Stimulated activated CD8-positive, alpha-beta memory T cell treated with anti-CD3 and anti-CD28 coated beads, Interleukin-7, amount 100 ng/mL, for 48 hours (primary cell): ENCODE data around the gene PIEZO1.
"Not testable (repeated sequence)": the region's sequence is repeated elsewhere in the genome, so short reads cannot be mapped to it uniquely, and the experiment has no call there.

Experiments used
- DNase-seq, 2 donors: peaks; one replicate each; pipeline ENCODE4 v3.0.0-alpha.2; 2020; ENCODE audit warnings: low read depth in 1 of 2; ENCODE audit errors: extremely low read depth in 1 of 2

Gene PIEZO1

GRCh38 chr16:88785106-88785924 is at the start of gene PIEZO1:
Gene PIEZO1, minus strand, starts transcription at chr16:88785220. Its CDS starts 256 bp downstream, at chr16:88784964.
- DNase-seq: no peak

- DNase-seq: no peak
Observed at GRCh38 chr16:88834670-88835069, 49.6 kb upstream of the PIEZO1 start.

- no peak for DNase-seq
Observed at GRCh38 chr16:88833086-88833485, 48.1 kb upstream of the PIEZO1 start.

- no peak for DNase-seq
Observed at GRCh38 chr16:88831838-88832237, 46.8 kb upstream of the PIEZO1 start.

GRCh38 chr16:88830783-88831182 is 45.8 kb upstream of the PIEZO1 start:
- no peak for DNase-seq

GRCh38 chr16:88830258-88830657 is 45.2 kb upstream of the PIEZO1 start:
- DNase-seq: no peak

GRCh38 chr16:88828711-88829110 is 43.7 kb upstream of the PIEZO1 start:
- DNase-seq: no peak

GRCh38 chr16:88827727-88828126 is 42.7 kb upstream of the PIEZO1 start:
- DNase-seq: no peak

GRCh38 chr16:88826070-88826840 is 41.2 kb upstream of the PIEZO1 start:
- DNase-seq: no peak

- no peak for DNase-seq
Observed at GRCh38 chr16:88825146-88825545, 40.1 kb upstream of the PIEZO1 start.

GRCh38 chr16:88824256-88825077 is 39.4 kb upstream of the PIEZO1 start:
- DNase-seq: no peak

GRCh38 chr16:88823646-88824045 is 38.6 kb upstream of the PIEZO1 start:
- not testable (repeated sequence) for DNase-seq

- no peak for DNase-seq
Observed at GRCh38 chr16:88822281-88823040, 37.4 kb upstream of the PIEZO1 start.

- DNase-seq: no peak
Observed at GRCh38 chr16:88821168-88821850, 36.3 kb upstream of the PIEZO1 start.

- DNase-seq: no peak
Observed at GRCh38 chr16:88820385-88821025, 35.5 kb upstream of the PIEZO1 start.

GRCh38 chr16:88819126-88819525 is 34.1 kb upstream of the PIEZO1 start:
- no peak for DNase-seq

- no peak for DNase-seq
Observed at GRCh38 chr16:88818575-88818874, 33.5 kb upstream of the PIEZO1 start.

GRCh38 chr16:88817785-88818574 is 33.0 kb upstream of the PIEZO1 start:
- no peak for DNase-seq
